CD4-positive, alpha-beta T cell (primary cell): ENCODE data around the gene CAMK4. TPM values are rescaled to one million over a fixed set of nuclear protein-coding genes. Genes with fewer than 3 reads are reported as not detected.

Experiments
- ATAC-seq: fragments of 200-7000 bp; cut with Tn5 transposase; one replicate; pipeline ENCODE4 v1.10.0; 2022; ENCODE audit warnings: mild to moderate bottlenecking; ENCODE audit not compliant: poor library complexity
- CTCF ChIA-PET: fragments of 350-600 bp; sonication (Branson Sonifier 250); formaldehyde crosslinking; loops from one replicate; lab custom pipeline; 2021; ENCODE audit warnings: antibody characterized with exemption, inconsistent platforms; lab: Charles Lee
- POLR2A ChIA-PET: fragments of 350-600 bp; sonication (Branson Sonifier 250); formaldehyde crosslinking; loops from one replicate; lab custom pipeline; 2021; ENCODE audit warnings: antibody characterized with exemption, inconsistent platforms; lab: Charles Lee
- DNase-seq, 14 experiments: peaks; one replicate each; pipeline ENCODE4 v3.0.0-alpha.2; 2013 to 2020; ENCODE audit warnings: mixed read lengths in 2 of 14
- H3K27ac ChIP-seq, 2 donors: one replicate each; pipeline versions ENCODE4 v1.5.1 to v1.7.0; 2013; ENCODE audit warnings: low read length in 2 of 2, low read depth in 1 of 2, mild to moderate bottlenecking in 1 of 2
- H3K27me3 ChIP-seq, 2 experiments: 1 replicate in 1 of 2; 2 replicates in 1 of 2; pipeline versions ENCODE4 v1.6.1 to v1.7.0; 2013; ENCODE audit warnings: low read length in 2 of 2, control low read depth in 1 of 2, mild to moderate bottlenecking in 1 of 2, moderate library complexity in 1 of 2; ENCODE audit not compliant: insufficient read depth in 2 of 2, control insufficient read depth in 1 of 2
- H3K36me3 ChIP-seq: one replicate; pipeline ENCODE4 v1.6.1; 2013; ENCODE audit warnings: low read length, control low read depth; ENCODE audit not compliant: insufficient read depth
- H3K4me1 ChIP-seq: one replicate; pipeline ENCODE4 v1.6.1; 2013; ENCODE audit warnings: low read length, control low read depth; ENCODE audit not compliant: insufficient read depth
- H3K4me3 ChIP-seq: one replicate; pipeline ENCODE4 v1.5.1; 2013; ENCODE audit warnings: mild to moderate bottlenecking, low read length, moderate library complexity
- H3K9me3 ChIP-seq, 2 experiments: 1 replicate in 1 of 2; 2 replicates in 1 of 2; pipeline versions ENCODE4 v1.6.1 to v1.7.0; 2013; ENCODE audit warnings: low read length in 2 of 2, mild to moderate bottlenecking in 2 of 2, control low read depth in 1 of 2, moderate library complexity in 1 of 2; ENCODE audit not compliant: control insufficient read depth in 1 of 2, insufficient read depth in 1 of 2
- H3K27ac Mint-ChIP-seq: one replicate; pipeline ENCODE4 v1.8.0; 2020; ENCODE audit warnings: mixed read lengths
- H3K27me3 Mint-ChIP-seq: one replicate; pipeline ENCODE4 v1.8.0; 2021; ENCODE audit warnings: mixed read lengths
- H3K36me3 Mint-ChIP-seq: one replicate; pipeline ENCODE4 v1.8.0; 2021; ENCODE audit warnings: low read depth, mixed read lengths
- H3K4me1 Mint-ChIP-seq: one replicate; pipeline ENCODE4 v1.8.0; 2021; ENCODE audit warnings: low read depth, mixed read lengths
- H3K4me3 Mint-ChIP-seq: one replicate; pipeline ENCODE4 v1.8.0; 2020; ENCODE audit warnings: mild to moderate bottlenecking, mixed read lengths
- H3K9me3 Mint-ChIP-seq: one replicate; pipeline ENCODE4 v1.8.0; 2020; ENCODE audit warnings: mixed read lengths
- intact Hi-C, 2 experiments: fragments of 100-400 bp; cut with DNase I in 1 of 2; cut with micrococcal nuclease in 1 of 2; formaldehyde crosslinking; loops; one replicate each; pipeline versions ENCODE4 v1.15.1 to v1.9.0; 2023 to 2025; cut with DNase I, micrococcal nuclease
- total RNA-seq, 174 experiments: library from RNA in 2 of 174; stranded (reverse) in 2 of 174; gene quantifications; one replicate each; pipeline ENCODE4 v1.2.3 and lab custom pipeline; 2021 to 2026
- TF ChIP-seq, protein P1 (sequence below): fragments of 200-600 bp; IDR thresholded peaks from one replicate; pipeline ENCODE4 v1.8.0; 2022; ENCODE audit warnings: antibody characterized with exemption, mild to moderate bottlenecking

CAMK4 gene
- total RNA-seq, 2 experiments from 2014 or later, result 202 to 225 TPM

DNA sequence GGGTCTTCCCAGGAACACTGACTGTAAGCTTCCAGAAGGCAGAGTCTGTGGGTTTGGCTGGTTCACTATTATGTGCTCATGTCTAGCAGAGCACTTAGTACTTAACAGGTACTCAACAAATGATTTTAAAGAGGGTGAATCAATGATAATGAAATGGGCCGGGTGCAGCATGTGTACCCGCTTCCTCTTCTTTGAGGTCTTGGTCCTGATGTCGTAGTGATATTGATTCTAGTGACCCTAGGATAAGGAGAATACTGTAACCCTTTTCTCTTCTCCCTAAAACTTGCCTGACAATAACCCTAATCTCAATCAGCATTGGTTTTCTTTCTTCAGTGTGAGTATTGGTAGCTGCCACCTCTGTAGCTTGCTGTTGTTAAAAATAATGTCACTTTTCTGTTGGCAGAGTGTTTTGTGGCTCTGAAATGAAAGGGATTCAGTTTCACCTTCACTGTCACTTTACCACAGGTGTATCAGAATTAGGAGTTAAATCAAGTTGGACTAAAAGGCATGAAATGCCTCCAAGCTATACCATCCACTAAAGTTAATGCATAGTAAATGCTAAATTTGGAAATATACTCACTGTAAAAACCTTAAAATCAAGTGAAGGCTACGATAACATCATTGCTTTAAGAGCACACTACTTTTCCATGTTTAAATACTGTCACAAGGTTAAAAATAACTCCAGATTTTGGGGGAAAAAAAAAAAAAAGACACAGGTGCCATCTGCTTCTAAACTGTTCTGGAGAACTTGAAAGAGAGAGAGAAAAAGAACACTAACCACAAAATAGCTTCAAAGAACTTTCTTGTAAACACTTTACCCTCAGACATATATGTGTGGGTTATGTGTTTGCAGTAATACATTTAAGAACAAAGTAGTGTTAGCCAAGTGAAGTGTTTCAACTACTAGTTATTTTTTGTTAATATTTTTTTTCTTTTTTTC lies 6.0 kb downstream of the CAMK4 start:
- H3K27ac ChIP-seq, result peak overlapping the region; percentile 79
- TF ChIP-seq, protein P1, sequence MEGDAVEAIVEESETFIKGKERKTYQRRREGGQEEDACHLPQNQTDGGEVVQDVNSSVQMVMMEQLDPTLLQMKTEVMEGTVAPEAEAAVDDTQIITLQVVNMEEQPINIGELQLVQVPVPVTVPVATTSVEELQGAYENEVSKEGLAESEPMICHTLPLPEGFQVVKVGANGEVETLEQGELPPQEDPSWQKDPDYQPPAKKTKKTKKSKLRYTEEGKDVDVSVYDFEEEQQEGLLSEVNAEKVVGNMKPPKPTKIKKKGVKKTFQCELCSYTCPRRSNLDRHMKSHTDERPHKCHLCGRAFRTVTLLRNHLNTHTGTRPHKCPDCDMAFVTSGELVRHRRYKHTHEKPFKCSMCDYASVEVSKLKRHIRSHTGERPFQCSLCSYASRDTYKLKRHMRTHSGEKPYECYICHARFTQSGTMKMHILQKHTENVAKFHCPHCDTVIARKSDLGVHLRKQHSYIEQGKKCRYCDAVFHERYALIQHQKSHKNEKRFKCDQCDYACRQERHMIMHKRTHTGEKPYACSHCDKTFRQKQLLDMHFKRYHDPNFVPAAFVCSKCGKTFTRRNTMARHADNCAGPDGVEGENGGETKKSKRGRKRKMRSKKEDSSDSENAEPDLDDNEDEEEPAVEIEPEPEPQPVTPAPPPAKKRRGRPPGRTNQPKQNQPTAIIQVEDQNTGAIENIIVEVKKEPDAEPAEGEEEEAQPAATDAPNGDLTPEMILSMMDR, result no peak
- peak overlapping the region; percentile 79 for H3K4me3 Mint-ChIP-seq
- no peaks in the 10 kb centered on the region for H3K27me3 ChIP-seq
- H3K27ac Mint-ChIP-seq, result peak overlapping the region; percentile 90
- ChIA-PET POLR2A (interaction anchor here (0.6 to 10.7 kb wide), 16 partner anchors 7 to 1746 kb away, joined by 3 to 196 read pairs (median 4); partner anchors contain the start of gene WDR36), CTCF (interaction anchor here (0.5 to 2.2 kb wide), 7 partner anchors 11 to 1639 kb away, joined by 3 to 15 read pairs (median 3); no protein-coding TSS in a partner anchor)
- H3K4me3 ChIP-seq, result peak overlapping the region; percentile 96
- peaks cover 47% of the 10 kb centered on the region for H3K4me1 ChIP-seq
- no peaks in the 10 kb centered on the region for H3K9me3 Mint-ChIP-seq
- ATAC-seq, result peak; percentile 36
- no peaks in the 10 kb centered on the region for H3K9me3 ChIP-seq
- H3K36me3 ChIP-seq, result no peaks in the 10 kb centered on the region
- peaks cover 54% of the 10 kb centered on the region for H3K36me3 Mint-ChIP-seq
- intact Hi-C loops, result loop anchor here in 1 of 2 experiments (5.0 to 10.0 kb wide), 2 partner anchors 32 to 135 kb away; partner anchors contain the start of gene WDR36
- peaks cover 86% of the 10 kb centered on the region for H3K4me1 Mint-ChIP-seq
- DNase-seq, result peak in 3 of 14 experiments; percentile 72 to 86 (median 80)
- H3K27me3 Mint-ChIP-seq, result no peaks in the 10 kb centered on the region

DNA sequence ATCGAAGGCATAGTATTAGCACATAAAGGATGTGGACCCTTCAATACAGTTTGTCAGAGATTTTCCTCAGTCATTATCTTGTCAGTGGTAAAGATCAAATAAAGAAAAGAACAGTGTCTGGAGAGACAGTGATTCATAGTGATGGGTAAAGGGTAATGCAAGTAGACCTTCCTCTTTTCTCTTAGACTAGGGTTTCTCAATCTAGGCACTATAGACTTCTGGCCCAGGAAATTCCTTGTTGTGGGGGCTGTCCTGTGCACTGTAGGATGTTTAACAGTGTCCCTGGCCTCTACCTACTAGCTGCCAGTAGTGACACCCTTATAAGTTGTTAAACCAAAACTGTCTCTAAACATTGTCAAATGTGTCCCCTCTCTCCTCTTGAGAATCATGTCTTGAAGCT lies 6.9 kb downstream of the CAMK4 start:
- Histone ChIP-seq H3K27me3 (no peaks in the 10 kb centered on the region), H3K27ac (peak overlapping the region; percentile 60 to 68), H3K36me3 (no peaks in the 10 kb centered on the region), H3K4me1 (peaks cover 57% of the 10 kb centered on the region), H3K9me3 (no peaks in the 10 kb centered on the region), H3K4me3 (peak overlapping the region; percentile 96)
- no peaks in the 10 kb centered on the region for H3K9me3 Mint-ChIP-seq
- H3K27ac Mint-ChIP-seq, result peak overlapping the region; percentile 90
- POLR2A ChIA-PET, result interaction anchor here (0.8 to 10.7 kb wide), 11 partner anchors 7 to 1700 kb away, joined by 3 to 196 read pairs (median 8); partner anchors contain the start of gene WDR36
- no peaks in the 10 kb centered on the region for H3K27me3 Mint-ChIP-seq
- intact Hi-C loops, result no loop called here
- DNase-seq, result peak in 2 of 14 experiments; percentile 45 to 55
- TF ChIP-seq, protein P1, result no peak
- H3K4me3 Mint-ChIP-seq, result peak overlapping the region; percentile 83
- CTCF ChIA-PET, result interaction anchor here (1.0 to 2.2 kb wide), 5 partner anchors 10 to 1638 kb away, joined by 3 to 15 read pairs (median 4); no protein-coding TSS in a partner anchor
- H3K4me1 Mint-ChIP-seq, result peaks cover 92% of the 10 kb centered on the region
- peak; percentile 33 for ATAC-seq
- peaks cover 44% of the 10 kb centered on the region for H3K36me3 Mint-ChIP-seq

DNA sequence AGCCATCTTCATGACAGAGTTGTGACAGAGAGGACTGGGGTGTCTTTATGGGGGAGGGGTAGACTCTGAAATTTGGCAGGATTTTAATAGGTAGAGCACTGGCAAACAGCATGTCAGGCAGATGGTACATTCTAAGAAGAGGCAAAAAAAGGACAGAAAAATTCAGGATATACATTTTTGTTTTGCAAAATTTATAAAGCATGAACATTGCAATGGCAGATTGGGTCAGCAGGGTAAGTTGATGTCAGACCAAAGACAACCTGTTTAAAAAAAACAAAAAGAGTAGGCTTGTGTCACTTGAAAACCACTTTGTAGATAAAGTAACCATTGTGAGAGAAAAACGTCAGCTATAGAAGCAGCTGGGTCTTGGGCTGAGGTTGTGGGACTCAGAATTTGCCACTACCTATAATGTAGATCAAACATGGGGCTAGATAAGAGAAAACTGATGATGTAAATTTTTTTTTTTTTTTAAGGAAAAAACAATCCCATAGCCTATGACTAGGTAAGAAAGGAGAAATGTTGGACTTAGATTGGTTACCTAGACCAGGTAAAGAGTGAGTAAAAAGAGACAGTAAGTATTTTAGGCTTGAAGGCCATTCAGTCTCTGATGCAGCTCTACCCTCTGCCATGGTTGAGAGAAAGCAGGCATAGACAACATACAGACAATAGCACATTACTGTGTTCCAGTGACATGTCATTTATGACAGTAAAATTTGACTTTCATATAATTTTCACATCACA lies 8.3 kb downstream of the CAMK4 start:
- peak overlapping the region; percentile 90 for H3K27ac Mint-ChIP-seq
- no peaks in the 10 kb centered on the region for H3K9me3 Mint-ChIP-seq
- CTCF ChIA-PET, result interaction anchor here (0.8 to 1.4 kb wide), 5 partner anchors 9 to 73 kb away, joined by 3 to 6 read pairs (median 4); no protein-coding TSS in a partner anchor
- Histone ChIP-seq H3K4me1 (peaks cover 66% of the 10 kb centered on the region), H3K36me3 (no peaks in the 10 kb centered on the region), H3K4me3 (peak overlapping the region; percentile 24), H3K9me3 (no peaks in the 10 kb centered on the region), H3K27ac (peak overlapping the region; percentile 68 to 71), H3K27me3 (no peaks in the 10 kb centered on the region)
- TF ChIP-seq, protein P1, result no peak
- POLR2A ChIA-PET, result interaction anchor here (0.6 to 12.5 kb wide), 8 partner anchors 6 to 369 kb away, joined by 3 to 196 read pairs (median 4); partner anchors contain the start of gene CAMK4
- DNase-seq (peak in 5 of 14 experiments; percentile 33 to 80 (median 51)), ATAC-seq (peak; percentile 41)
- intact Hi-C loops, result loop anchor here in 1 of 2 experiments (2.0 kb wide), 1 partner anchor 20 kb away; no protein-coding TSS in a partner anchor
- peaks cover 92% of the 10 kb centered on the region for H3K4me1 Mint-ChIP-seq
- peaks cover 32% of the 10 kb centered on the region for H3K36me3 Mint-ChIP-seq
- peak overlapping the region; percentile 87 for H3K4me3 Mint-ChIP-seq
- no peaks in the 10 kb centered on the region for H3K27me3 Mint-ChIP-seq
